GM23338 (cell line): ENCODE results near the gene DMAC2L. TPM values are rescaled to one million over a fixed set of nuclear protein-coding genes. Genes with fewer than 3 reads are reported as not detected.

ENCODE experiments used
- ATAC-seq: fragments of 200-7000 bp; cut with Tn5 transposase; 3 replicates; pipeline ENCODE4 v1.9.1; 2020
- DNase-seq: peaks from one replicate; pipeline ENCODE4 v3.0.0-alpha.2; 2015; ENCODE audit warnings: low spot score
- H2AFZ ChIP-seq: fragments of 200-600 bp; sonication (generic); 2 replicates; pipeline ENCODE4 v1.8.0; 2016; ENCODE audit warnings: antibody characterized with exemption, mild to moderate bottlenecking, moderate library complexity
- H3F3A ChIP-seq: fragments of 200-600 bp; sonication (generic); replicated peaks from 2 replicates; pipeline ENCODE4 v1.8.0; 2017; ENCODE audit warnings: antibody characterized with exemption, mixed run types, low read depth
- H3K27ac ChIP-seq: fragments of 200-600 bp; sonication (generic); 2 replicates; pipeline ENCODE4 v1.6.1; 2016; ENCODE audit warnings: low read depth
- H3K27me3 ChIP-seq: fragments of 200-600 bp; sonication (generic); 2 replicates; pipeline ENCODE4 v1.8.0; 2016; ENCODE audit warnings: mild to moderate bottlenecking, mixed run types, moderate library complexity; ENCODE audit not compliant: insufficient read depth
- H3K36me3 ChIP-seq: fragments of 200-600 bp; sonication (generic); 2 replicates; pipeline ENCODE4 v1.8.0; 2016; ENCODE audit warnings: mild to moderate bottlenecking; ENCODE audit not compliant: insufficient read depth
- H3K4me1 ChIP-seq: fragments of 200-600 bp; sonication (generic); 2 replicates; pipeline ENCODE4 v1.8.0; 2016; ENCODE audit warnings: mild to moderate bottlenecking, moderate library complexity; ENCODE audit not compliant: insufficient read depth
- H3K4me2 ChIP-seq: fragments of 200-600 bp; sonication (generic); 2 replicates; pipeline ENCODE4 v1.7.1; 2017; ENCODE audit warnings: mixed run types
- H3K4me3 ChIP-seq: fragments of 200-600 bp; sonication (generic); 2 replicates; pipeline ENCODE4 v1.6.1; 2016; ENCODE audit warnings: mixed run types
- H3K79me2 ChIP-seq: fragments of 200-600 bp; sonication (generic); replicated peaks from 2 replicates; pipeline ENCODE4 v1.8.0; 2017; ENCODE audit warnings: mild to moderate bottlenecking; ENCODE audit not compliant: insufficient read depth
- H3K9me2 ChIP-seq: fragments of 200-600 bp; sonication (generic); 2 replicates; pipeline ENCODE4 v1.8.0; 2017; ENCODE audit not compliant: insufficient read depth
- H4K20me1 ChIP-seq: fragments of 200-600 bp; sonication (generic); replicated peaks from 2 replicates; pipeline ENCODE4 v1.8.0; 2017; ENCODE audit warnings: mild to moderate bottlenecking; ENCODE audit not compliant: insufficient read depth
- H3K27ac Mint-ChIP-seq: 2 replicates; pipeline ENCODE4 v1.8.0; 2020; ENCODE audit warnings: inconsistent platforms, mild to moderate bottlenecking, moderate library complexity, mixed read lengths
- H3K27me3 Mint-ChIP-seq: 3 replicates; pipeline ENCODE4 v1.8.0; 2022; ENCODE audit warnings: low read depth, mild to moderate bottlenecking, moderate library complexity, mixed read lengths, inconsistent platforms; ENCODE audit not compliant: insufficient read depth, poor library complexity
- H3K36me3 Mint-ChIP-seq: 3 replicates; pipeline ENCODE4 v1.8.0; 2021; ENCODE audit warnings: low read depth, mild to moderate bottlenecking, inconsistent platforms, moderate library complexity, mixed read lengths
- H3K4me1 Mint-ChIP-seq: 3 replicates; pipeline ENCODE4 v1.8.0; 2020; ENCODE audit warnings: mild to moderate bottlenecking, inconsistent platforms, mixed read lengths
- H3K4me3 Mint-ChIP-seq: 3 replicates; pipeline ENCODE4 v1.8.0; 2021; ENCODE audit warnings: moderate library complexity, mild to moderate bottlenecking, inconsistent platforms, mixed read lengths
- H3K9me3 Mint-ChIP-seq: 3 replicates; pipeline ENCODE4 v1.8.0; 2020; ENCODE audit warnings: moderate library complexity, mild to moderate bottlenecking, inconsistent platforms, mixed read lengths
- CREB1 ChIP-seq: fragments of 250-450 bp; sonication (Bioruptor Pico); IDR thresholded peaks from 2 replicates; pipeline ENCODE4 v1.5.0; 2020; ENCODE audit warnings: low read depth, mild to moderate bottlenecking, moderate library complexity
- ETS1 ChIP-seq: IDR thresholded peaks from 2 replicates; pipeline ENCODE4 v1.6.1; 2016; ENCODE audit warnings: antibody characterized with exemption
- EZH2 ChIP-seq: fragments of 200-600 bp; sonication (generic); IDR thresholded peaks from one replicate; pipeline ENCODE4 v1.8.0; 2017; ENCODE audit warnings: antibody characterized with exemption, mild to moderate bottlenecking, low read depth; ENCODE audit not compliant: unreplicated experiment
- EZH2phosphoT487 ChIP-seq: fragments of 200-600 bp; sonication (generic); IDR thresholded peaks from one replicate; pipeline ENCODE4 v1.8.1; 2018; ENCODE audit warnings: antibody characterized with exemption; ENCODE audit not compliant: unreplicated experiment
- JUNB ChIP-seq: IDR thresholded peaks from one replicate; pipeline ENCODE4 v1.6.1; 2016; ENCODE audit warnings: antibody characterized with exemption; ENCODE audit not compliant: unreplicated experiment
- NANOG ChIP-seq: IDR thresholded peaks from 2 replicates; pipeline ENCODE4 v1.6.1; 2016; ENCODE audit warnings: antibody characterized with exemption, borderline replicate concordance
- POLR2AphosphoS5 ChIP-seq: IDR thresholded peaks from 2 replicates; pipeline ENCODE4 v1.6.1; 2016; ENCODE audit warnings: antibody characterized with exemption, low read depth
- REST ChIP-seq: IDR thresholded peaks from one replicate; pipeline ENCODE4 v1.6.1; 2018; ENCODE audit warnings: antibody characterized with exemption; ENCODE audit not compliant: unreplicated experiment
- STAT1 ChIP-seq: IDR thresholded peaks from one replicate; pipeline ENCODE4 v1.6.1; 2016; ENCODE audit warnings: antibody characterized with exemption; ENCODE audit not compliant: unreplicated experiment
- ZNF114 ChIP-seq: fragments of 250-450 bp; sonication (Bioruptor Pico); IDR thresholded peaks from 2 replicates; pipeline ENCODE4 v1.5.0; 2020; ENCODE audit warnings: mild to moderate bottlenecking, moderate library complexity
- ZNF331 ChIP-seq: fragments of 250-450 bp; sonication (Bioruptor Pico); IDR thresholded peaks from 2 replicates; pipeline ENCODE4 v1.5.0; 2020; ENCODE audit warnings: low read depth, mild to moderate bottlenecking, moderate library complexity
- polyA plus RNA-seq: library from polyadenylated mRNA; unstranded; fragments of >200 nt; fragmentation: Nextera tagmentation; extraction: Ambion mirVana; gene quantifications from 2 replicates; pipeline ENCODE4 v1.2.1, GENCODE V29; 2016
- total RNA-seq: library from RNA; depleted of rRNA; stranded (reverse); fragments of >200 nt; shearing (Covaris generic); gene quantifications from 2 replicates; pipeline ENCODE4 v1.2.3, GENCODE V29; 2014
- TF ChIP-seq, protein P1 (sequence below), 2 experiments: fragments of 200-600 bp in 1 of 2; sonication (generic) in 1 of 2; conservative IDR thresholded peaks; 2 replicates each; pipeline versions ENCODE4 v1.5.1 to v1.6.1; 2016 to 2017; ENCODE audit warnings: antibody characterized with exemption in 2 of 2, low read depth in 2 of 2, mild to moderate bottlenecking in 2 of 2, moderate library complexity in 1 of 2
- TF ChIP-seq, protein P2 (sequence below): fragments of 250-450 bp; sonication (Bioruptor Pico); IDR thresholded peaks from 2 replicates; pipeline ENCODE4 v1.5.0; 2020; ENCODE audit warnings: mild to moderate bottlenecking, moderate library complexity

The DMAC2L gene
- total and polyA plus RNA-seq, 2 experiments from 2014 or later = 22.5 to 33.8 TPM

GRCh38 chr14:50303744-50304471 is 8.2 kb upstream of the DMAC2L start:
- Histone ChIP-seq H3K4me1 (0 out of 2 replicates have a peak, but pooled peaks cover 4% of the 10 kb centered on the region), H4K20me1 (no peaks in the 10 kb centered on the region; the same call in 1 of the 2 replicates), H3K9me2 (no peaks in the 10 kb centered on the region), H3K27me3 (no peaks in the 10 kb centered on the region), H3K4me3 (no peak overlapping the region), H3K4me2 (no peak overlapping the region), H3K36me3 (0 out of 2 replicates have a peak, but pooled peaks cover 3% of the 10 kb centered on the region), H3F3A (no peaks in the 10 kb centered on the region), H3K79me2 (peaks cover 79% of the 10 kb centered on the region), H3K27ac (no peak overlapping the region), H2AFZ (no peak overlapping the region)
- H3K36me3 Mint-ChIP-seq = peaks cover 42% of the 10 kb centered on the region
- no peak overlapping the region for H3K4me3 Mint-ChIP-seq
- TF ChIP-seq STAT1 (no peak), CREB1 (CRISPR knock-in tag) (no peak), ETS1 (no peak), ZNF114 (CRISPR knock-in tag) (no peak), REST (no peak), ZNF331 (CRISPR knock-in tag) (no peak), NANOG (no peak), EZH2 (no peak), EZH2phosphoT487 (no peak), JUNB (no peak), POLR2AphosphoS5 (no peak)
- TF ChIP-seq, protein P1, sequence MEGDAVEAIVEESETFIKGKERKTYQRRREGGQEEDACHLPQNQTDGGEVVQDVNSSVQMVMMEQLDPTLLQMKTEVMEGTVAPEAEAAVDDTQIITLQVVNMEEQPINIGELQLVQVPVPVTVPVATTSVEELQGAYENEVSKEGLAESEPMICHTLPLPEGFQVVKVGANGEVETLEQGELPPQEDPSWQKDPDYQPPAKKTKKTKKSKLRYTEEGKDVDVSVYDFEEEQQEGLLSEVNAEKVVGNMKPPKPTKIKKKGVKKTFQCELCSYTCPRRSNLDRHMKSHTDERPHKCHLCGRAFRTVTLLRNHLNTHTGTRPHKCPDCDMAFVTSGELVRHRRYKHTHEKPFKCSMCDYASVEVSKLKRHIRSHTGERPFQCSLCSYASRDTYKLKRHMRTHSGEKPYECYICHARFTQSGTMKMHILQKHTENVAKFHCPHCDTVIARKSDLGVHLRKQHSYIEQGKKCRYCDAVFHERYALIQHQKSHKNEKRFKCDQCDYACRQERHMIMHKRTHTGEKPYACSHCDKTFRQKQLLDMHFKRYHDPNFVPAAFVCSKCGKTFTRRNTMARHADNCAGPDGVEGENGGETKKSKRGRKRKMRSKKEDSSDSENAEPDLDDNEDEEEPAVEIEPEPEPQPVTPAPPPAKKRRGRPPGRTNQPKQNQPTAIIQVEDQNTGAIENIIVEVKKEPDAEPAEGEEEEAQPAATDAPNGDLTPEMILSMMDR (conservative IDR thresholded peaks at IDR 0.05; ENCODE audit: low read depth in 2 of 2) = no peak
- TF ChIP-seq, protein P2, sequence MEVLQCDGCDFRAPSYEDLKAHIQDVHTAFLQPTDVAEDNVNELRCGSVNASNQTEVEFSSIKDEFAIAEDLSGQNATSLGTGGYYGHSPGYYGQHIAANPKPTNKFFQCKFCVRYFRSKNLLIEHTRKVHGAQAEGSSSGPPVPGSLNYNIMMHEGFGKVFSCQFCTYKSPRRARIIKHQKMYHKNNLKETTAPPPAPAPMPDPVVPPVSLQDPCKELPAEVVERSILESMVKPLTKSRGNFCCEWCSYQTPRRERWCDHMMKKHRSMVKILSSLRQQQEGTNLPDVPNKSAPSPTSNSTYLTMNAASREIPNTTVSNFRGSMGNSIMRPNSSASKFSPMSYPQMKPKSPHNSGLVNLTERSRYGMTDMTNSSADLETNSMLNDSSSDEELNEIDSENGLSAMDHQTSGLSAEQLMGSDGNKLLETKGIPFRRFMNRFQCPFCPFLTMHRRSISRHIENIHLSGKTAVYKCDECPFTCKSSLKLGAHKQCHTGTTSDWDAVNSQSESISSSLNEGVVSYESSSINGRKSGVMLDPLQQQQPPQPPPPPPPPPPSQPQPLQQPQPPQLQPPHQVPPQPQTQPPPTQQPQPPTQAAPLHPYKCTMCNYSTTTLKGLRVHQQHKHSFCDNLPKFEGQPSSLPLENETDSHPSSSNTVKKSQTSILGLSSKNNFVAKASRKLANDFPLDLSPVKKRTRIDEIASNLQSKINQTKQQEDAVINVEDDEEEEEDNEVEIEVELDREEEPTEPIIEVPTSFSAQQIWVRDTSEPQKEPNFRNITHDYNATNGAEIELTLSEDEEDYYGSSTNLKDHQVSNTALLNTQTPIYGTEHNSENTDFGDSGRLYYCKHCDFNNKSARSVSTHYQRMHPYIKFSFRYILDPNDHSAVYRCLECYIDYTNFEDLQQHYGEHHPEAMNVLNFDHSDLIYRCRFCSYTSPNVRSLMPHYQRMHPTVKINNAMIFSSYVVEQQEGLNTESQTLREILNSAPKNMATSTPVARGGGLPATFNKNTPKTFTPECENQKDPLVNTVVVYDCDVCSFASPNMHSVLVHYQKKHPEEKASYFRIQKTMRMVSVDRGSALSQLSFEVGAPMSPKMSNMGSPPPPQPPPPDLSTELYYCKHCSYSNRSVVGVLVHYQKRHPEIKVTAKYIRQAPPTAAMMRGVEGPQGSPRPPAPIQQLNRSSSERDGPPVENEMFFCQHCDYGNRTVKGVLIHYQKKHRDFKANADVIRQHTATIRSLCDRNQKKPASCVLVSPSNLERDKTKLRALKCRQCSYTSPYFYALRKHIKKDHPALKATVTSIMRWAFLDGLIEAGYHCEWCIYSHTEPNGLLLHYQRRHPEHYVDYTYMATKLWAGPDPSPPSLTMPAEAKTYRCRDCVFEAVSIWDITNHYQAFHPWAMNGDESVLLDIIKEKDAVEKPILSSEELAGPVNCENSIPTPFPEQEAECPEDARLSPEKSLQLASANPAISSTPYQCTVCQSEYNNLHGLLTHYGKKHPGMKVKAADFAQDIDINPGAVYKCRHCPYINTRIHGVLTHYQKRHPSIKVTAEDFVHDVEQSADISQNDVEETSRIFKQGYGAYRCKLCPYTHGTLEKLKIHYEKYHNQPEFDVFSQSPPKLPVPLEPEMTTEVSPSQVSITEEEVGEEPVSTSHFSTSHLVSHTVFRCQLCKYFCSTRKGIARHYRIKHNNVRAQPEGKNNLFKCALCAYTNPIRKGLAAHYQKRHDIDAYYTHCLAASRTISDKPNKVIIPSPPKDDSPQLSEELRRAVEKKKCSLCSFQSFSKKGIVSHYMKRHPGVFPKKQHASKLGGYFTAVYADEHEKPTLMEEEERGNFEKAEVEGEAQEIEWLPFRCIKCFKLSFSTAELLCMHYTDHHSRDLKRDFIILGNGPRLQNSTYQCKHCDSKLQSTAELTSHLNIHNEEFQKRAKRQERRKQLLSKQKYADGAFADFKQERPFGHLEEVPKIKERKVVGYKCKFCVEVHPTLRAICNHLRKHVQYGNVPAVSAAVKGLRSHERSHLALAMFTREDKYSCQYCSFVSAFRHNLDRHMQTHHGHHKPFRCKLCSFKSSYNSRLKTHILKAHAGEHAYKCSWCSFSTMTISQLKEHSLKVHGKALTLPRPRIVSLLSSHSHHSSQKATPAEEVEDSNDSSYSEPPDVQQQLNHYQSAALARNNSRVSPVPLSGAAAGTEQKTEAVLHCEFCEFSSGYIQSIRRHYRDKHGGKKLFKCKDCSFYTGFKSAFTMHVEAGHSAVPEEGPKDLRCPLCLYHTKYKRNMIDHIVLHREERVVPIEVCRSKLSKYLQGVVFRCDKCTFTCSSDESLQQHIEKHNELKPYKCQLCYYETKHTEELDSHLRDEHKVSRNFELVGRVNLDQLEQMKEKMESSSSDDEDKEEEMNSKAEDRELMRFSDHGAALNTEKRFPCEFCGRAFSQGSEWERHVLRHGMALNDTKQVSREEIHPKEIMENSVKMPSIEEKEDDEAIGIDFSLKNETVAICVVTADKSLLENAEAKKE (CRISPR knock-in tag) = no peak
- H3K27me3 Mint-ChIP-seq = no peaks in the 10 kb centered on the region
- H3K4me1 Mint-ChIP-seq = peaks cover 8% of the 10 kb centered on the region; the same call in 2 of the 3 replicates
- H3K9me3 Mint-ChIP-seq = peaks cover 10% of the 10 kb centered on the region; the same call in 2 of the 3 replicates
- no peak for DNase-seq
- no peak for ATAC-seq
- H3K27ac Mint-ChIP-seq = no peak overlapping the region
